ENCODE results near the gene PCNX1. TPM values are rescaled to one million over a fixed set of nuclear protein-coding genes. Genes with fewer than 3 reads are reported as not detected.
"Not testable (repeated sequence)": the region's sequence is repeated elsewhere in the genome, so short reads cannot be mapped to it uniquely, and the experiment has no call there.

The PCNX1 gene
- total RNA-seq, 2 donors from 2014 or later: 52.3 to 85.9 TPM

DNA sequence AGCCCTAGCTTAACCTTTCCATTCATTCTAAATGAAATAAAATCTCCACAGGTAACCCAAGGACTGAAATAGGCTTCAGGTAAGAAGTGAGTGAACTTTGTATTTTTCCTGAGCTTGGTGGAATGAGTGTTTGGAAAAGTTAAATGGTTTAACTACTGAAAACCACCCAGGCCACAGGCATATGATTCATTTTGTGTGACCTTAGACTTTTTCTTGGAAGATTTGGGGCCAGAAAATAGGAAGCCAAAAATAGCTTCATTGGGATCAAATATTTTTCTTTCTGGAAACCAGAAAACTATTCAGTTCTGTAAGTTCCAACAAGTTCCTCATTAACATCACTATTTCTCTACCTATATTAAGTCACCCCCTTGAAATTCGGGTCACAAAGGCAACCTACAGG, 212.6 kb downstream of the PCNX1 start:
- peaks cover 7 to 11% of the 10 kb centered on the region in 2 donors for H3K4me1 ChIP-seq (ENCODE audit: control insufficient read depth in 1 of 2, low read depth in 2 of 2)
- H3K36me3 ChIP-seq: no peaks in the 10 kb centered on the region
- TF ChIP-seq, protein P1, sequence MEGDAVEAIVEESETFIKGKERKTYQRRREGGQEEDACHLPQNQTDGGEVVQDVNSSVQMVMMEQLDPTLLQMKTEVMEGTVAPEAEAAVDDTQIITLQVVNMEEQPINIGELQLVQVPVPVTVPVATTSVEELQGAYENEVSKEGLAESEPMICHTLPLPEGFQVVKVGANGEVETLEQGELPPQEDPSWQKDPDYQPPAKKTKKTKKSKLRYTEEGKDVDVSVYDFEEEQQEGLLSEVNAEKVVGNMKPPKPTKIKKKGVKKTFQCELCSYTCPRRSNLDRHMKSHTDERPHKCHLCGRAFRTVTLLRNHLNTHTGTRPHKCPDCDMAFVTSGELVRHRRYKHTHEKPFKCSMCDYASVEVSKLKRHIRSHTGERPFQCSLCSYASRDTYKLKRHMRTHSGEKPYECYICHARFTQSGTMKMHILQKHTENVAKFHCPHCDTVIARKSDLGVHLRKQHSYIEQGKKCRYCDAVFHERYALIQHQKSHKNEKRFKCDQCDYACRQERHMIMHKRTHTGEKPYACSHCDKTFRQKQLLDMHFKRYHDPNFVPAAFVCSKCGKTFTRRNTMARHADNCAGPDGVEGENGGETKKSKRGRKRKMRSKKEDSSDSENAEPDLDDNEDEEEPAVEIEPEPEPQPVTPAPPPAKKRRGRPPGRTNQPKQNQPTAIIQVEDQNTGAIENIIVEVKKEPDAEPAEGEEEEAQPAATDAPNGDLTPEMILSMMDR (IDR thresholded peaks at IDR 0.05): no peak
- H3K27me3 ChIP-seq (replicated peaks; ENCODE audit: insufficient read depth): no peaks in the 10 kb centered on the region
- H3K27ac ChIP-seq: peak overlapping the region in 1 of 2 donors; percentile 17
- no peak overlapping the region for H3K4me3 ChIP-seq
- ATAC-seq (ENCODE audit: insufficient number of reproducible peaks, low FRiP score, low read depth): no peak
- H3K9me3 ChIP-seq: no peaks in the 10 kb centered on the region
- DNase-seq (ENCODE audit: low spot score): no peak

- Histone ChIP-seq H3K9me3 (no peaks in the 10 kb centered on the region), H3K4me1 (ENCODE audit: control insufficient read depth in 1 of 2, low read depth in 2 of 2) (peaks cover 7 to 11% of the 10 kb centered on the region in 2 donors), H3K36me3 (no peaks in the 10 kb centered on the region), H3K4me3 (no peak overlapping the region), H3K27ac (no peak overlapping the region), H3K27me3 (replicated peaks; ENCODE audit: insufficient read depth) (no peaks in the 10 kb centered on the region)
- DNase-seq (ENCODE audit: low spot score): no peak
- TF ChIP-seq, protein P1 (IDR thresholded peaks at IDR 0.05): no peak
- no peak for ATAC-seq (ENCODE audit: insufficient number of reproducible peaks, low FRiP score, low read depth)
Observed at GRCh38 chr14:71121001-71121400, 213.7 kb downstream of the PCNX1 start.

- ATAC-seq (ENCODE audit: insufficient number of reproducible peaks, low FRiP score, low read depth): no peak
- no peaks in the 10 kb centered on the region for H3K36me3 ChIP-seq
Observed at GRCh38 chr14:71121711-71122110, 214.5 kb downstream of the PCNX1 start.

GRCh38 chr14:71122866-71123565, 215.8 kb downstream of the PCNX1 start:
- no peak for DNase-seq (ENCODE audit: low spot score)

More at GRCh38 chr14:71121711-71122110, 214.5 kb downstream of the PCNX1 start:
- H3K9me3 ChIP-seq: no peaks in the 10 kb centered on the region
- DNase-seq (ENCODE audit: low spot score): no peak
- no peaks in the 10 kb centered on the region for H3K27me3 ChIP-seq (replicated peaks; ENCODE audit: insufficient read depth)
- TF ChIP-seq, protein P1 (IDR thresholded peaks at IDR 0.05): no peak
- no peak overlapping the region for H3K27ac ChIP-seq
- peaks cover 7 to 11% of the 10 kb centered on the region in 2 donors for H3K4me1 ChIP-seq (ENCODE audit: control insufficient read depth in 1 of 2, low read depth in 2 of 2)
- no peak overlapping the region for H3K4me3 ChIP-seq

GRCh38 chr14:71123579-71124135, 216.4 kb downstream of the PCNX1 start:
- ATAC-seq (ENCODE audit: insufficient number of reproducible peaks, low FRiP score, low read depth) (no peak), DNase-seq (ENCODE audit: low spot score) (no peak)
- Histone ChIP-seq H3K36me3 (no peaks in the 10 kb centered on the region), H3K27me3 (replicated peaks; ENCODE audit: insufficient read depth) (no peaks in the 10 kb centered on the region), H3K9me3 (no peaks in the 10 kb centered on the region), H3K27ac (no peak overlapping the region), H3K4me1 (ENCODE audit: control insufficient read depth in 1 of 2, low read depth in 2 of 2) (peaks cover 7 to 11% of the 10 kb centered on the region in 2 donors), H3K4me3 (no peak overlapping the region)
- TF ChIP-seq, protein P1 (IDR thresholded peaks at IDR 0.05): no peak

More at GRCh38 chr14:71122866-71123565, 215.8 kb downstream of the PCNX1 start:
- Histone ChIP-seq H3K4me1 (ENCODE audit: control insufficient read depth in 1 of 2, low read depth in 2 of 2) (peaks cover 7 to 11% of the 10 kb centered on the region in 2 donors), H3K9me3 (no peaks in the 10 kb centered on the region), H3K4me3 (no peak overlapping the region), H3K36me3 (no peaks in the 10 kb centered on the region), H3K27ac (no peak overlapping the region), H3K27me3 (replicated peaks; ENCODE audit: insufficient read depth) (no peaks in the 10 kb centered on the region)
- TF ChIP-seq, protein P1 (IDR thresholded peaks at IDR 0.05): no peak
- no peak for ATAC-seq (ENCODE audit: insufficient number of reproducible peaks, low FRiP score, low read depth)

GRCh38 chr14:71129716-71130490, 222.6 kb downstream of the PCNX1 start:
- H3K4me1 ChIP-seq (ENCODE audit: control insufficient read depth in 1 of 2, low read depth in 2 of 2); H3K9me3 ChIP-seq; H3K27ac ChIP-seq; H3K27me3 ChIP-seq (replicated peaks; ENCODE audit: insufficient read depth); ATAC-seq (ENCODE audit: insufficient number of reproducible peaks, low FRiP score, low read depth); DNase-seq (ENCODE audit: low spot score); H3K36me3 ChIP-seq; H3K4me3 ChIP-seq: not testable (repeated sequence)
